Keratinocyte (primary cell): Measurements from ENCODE around the gene OR6B2. TPM values are rescaled to one million over a fixed set of nuclear protein-coding genes. Genes with fewer than 3 reads are reported as not detected.

Source experiments
- DNase-seq: peaks from one replicate; pipeline ENCODE4 v3.0.0-alpha.2; 2011; ENCODE audit warnings: low read depth, missing footprints, low spot score
- FAIRE-seq: peaks from 2 replicates; lab custom pipeline; 2011; peaks lifted over from hg19 to GRCh38; lab: Jason Lieb, UNC
- H2AFZ ChIP-seq: 2 replicates; pipeline ENCODE4 v1.6.0; 2012; ENCODE audit warnings: low read length, control low read depth, inconsistent platforms; ENCODE audit not compliant: control insufficient read depth
- H3K27ac ChIP-seq: 2 replicates; pipeline ENCODE4 v1.5.1; 2011; ENCODE audit warnings: low read length; ENCODE audit not compliant: control insufficient read depth, insufficient read depth
- H3K27me3 ChIP-seq: 3 replicates; pipeline ENCODE4 v1.6.0; 2011; ENCODE audit warnings: low read length; ENCODE audit not compliant: control insufficient read depth, insufficient read depth; ENCODE audit errors: extremely low read depth
- H3K36me3 ChIP-seq, 2 experiments: 2 replicates in 1 of 2; 3 replicates in 1 of 2; pipeline ENCODE4 v1.5.1; 2011; ENCODE audit warnings: low read length in 2 of 2, mild to moderate bottlenecking in 1 of 2; ENCODE audit not compliant: control insufficient read depth in 2 of 2, insufficient read depth in 2 of 2; ENCODE audit errors: extremely low read depth in 1 of 2
- H3K4me1 ChIP-seq: 3 replicates; pipeline ENCODE4 v1.5.1; 2011; ENCODE audit warnings: low read length; ENCODE audit not compliant: control insufficient read depth, insufficient read depth; ENCODE audit errors: extremely low read depth
- H3K4me2 ChIP-seq: 3 replicates; pipeline ENCODE4 v1.6.0; 2011; ENCODE audit warnings: low read depth, low read length; ENCODE audit not compliant: control insufficient read depth, insufficient read depth; ENCODE audit errors: extremely low read depth
- H3K4me3 ChIP-seq, 3 experiments: fragments of 200-600 bp in 1 of 3; sonication (generic) in 1 of 3; 2 replicates in 2 of 3; 3 replicates in 1 of 3; pipeline ENCODE4 v1.5.1; 2011 to 2016; ENCODE audit warnings: low read length in 3 of 3, mild to moderate bottlenecking in 3 of 3, control low read depth in 2 of 3, inconsistent platforms in 1 of 3, low read depth in 1 of 3, mixed read lengths in 1 of 3, mixed run types in 1 of 3, moderate library complexity in 1 of 3; ENCODE audit not compliant: control insufficient read depth in 2 of 3, insufficient read depth in 2 of 3; ENCODE audit errors: extremely low read depth in 1 of 3
- H3K79me2 ChIP-seq: 2 replicates; pipeline ENCODE4 v1.6.0; 2012; ENCODE audit warnings: low read length; ENCODE audit not compliant: control insufficient read depth, insufficient read depth
- H3K9ac ChIP-seq: 3 replicates; pipeline ENCODE4 v1.6.0; 2011; ENCODE audit warnings: low read length; ENCODE audit not compliant: control insufficient read depth, insufficient read depth; ENCODE audit errors: extremely low read depth
- H3K9me1 ChIP-seq: 3 replicates; pipeline ENCODE4 v1.6.0; 2011; ENCODE audit warnings: low read length; ENCODE audit not compliant: control insufficient read depth, insufficient read depth; ENCODE audit errors: extremely low read depth
- H3K9me3 ChIP-seq: 2 replicates; pipeline ENCODE4 v1.5.1; 2012; ENCODE audit warnings: low read depth, low read length; ENCODE audit not compliant: control insufficient read depth
- H4K20me1 ChIP-seq: 3 replicates; pipeline ENCODE4 v1.6.0; 2011; ENCODE audit warnings: low read length; ENCODE audit not compliant: control insufficient read depth, insufficient read depth; ENCODE audit errors: extremely low read depth
- CTCF ChIP-seq, 3 experiments: IDR thresholded peaks in 1 of 3; conservative IDR thresholded peaks in 1 of 3; optimal IDR thresholded peaks in 1 of 3; 2 replicates in 2 of 3; 3 replicates in 1 of 3; pipeline versions ENCODE3 to v1.5.1; 2011; ENCODE audit warnings: low read length in 3 of 3, mild to moderate bottlenecking in 3 of 3, moderate library complexity in 2 of 3, control low read depth in 1 of 3, inconsistent platforms in 1 of 3; ENCODE audit not compliant: insufficient read depth in 2 of 3; ENCODE audit errors: extremely low read depth in 1 of 3
- EZH2 ChIP-seq: IDR thresholded peaks from one replicate; pipeline ENCODE4 v1.6.1; 2012; ENCODE audit warnings: inconsistent platforms, mild to moderate bottlenecking, low read length, moderate library complexity
- dilution Hi-C: fragments of 300-500 bp; cut with MboI; formaldehyde crosslinking; loops from one replicate; pipeline ENCODE4 v1.7.0; 2020; ENCODE audit warnings: low sequenced_read_pairs; ENCODE audit not compliant: extremely low pct_ligation_motif_present
- polyA plus RNA-seq, 5 experiments: library from polyadenylated mRNA; depleted of rRNA in 3 of 5; stranded (reverse) in 3 of 5; stranded (forward) in 1 of 5; unstranded in 1 of 5; fragments of >200 nt; gene quantifications; 1 replicate in 1 of 5; 2 replicates in 3 of 5; 3 replicates in 1 of 5; pipeline versions ENCODE4 v1.2.1 to v1.2.3, GENCODE V29; 2011 to 2012; ENCODE audit warnings: missing spikeins in 2 of 5, low read depth in 1 of 5, low replicate concordance in 1 of 5

Gene OR6B2
- polyA plus RNA-seq, 1 donor (not counting 4 experiments of a cell fraction or from before 2014, with no cell fraction given) = not detected

- DNase-seq (no peak), FAIRE-seq (no peak)
- H3K36me3 ChIP-seq = no peaks in the 10 kb centered on the region
- dilution Hi-C loops = no loop called here
- H3K9ac ChIP-seq = no peak overlapping the region
- no peaks in the 10 kb centered on the region for H3K79me2 ChIP-seq
- peaks cover 21% of the 10 kb centered on the region for H3K27me3 ChIP-seq
- no peak overlapping the region for H3K4me2 ChIP-seq
- no peak for TF ChIP-seq EZH2
- TF ChIP-seq CTCF (optimal IDR thresholded peaks at IDR 0.05 in 1 of 3, IDR thresholded peaks at IDR 0.05 in 1 of 3, conservative IDR thresholded peaks at IDR 0.05 in 1 of 3; ENCODE audit: extremely low read depth in 1 of 3, insufficient read depth in 2 of 3, low read length in 3 of 3) = no peak
- H4K20me1 ChIP-seq = no peaks in the 10 kb centered on the region
- H3K4me1 ChIP-seq = no peaks in the 10 kb centered on the region
- H3K9me3 ChIP-seq = no peaks in the 10 kb centered on the region
- no peak overlapping the region for H3K27ac ChIP-seq
- no peak overlapping the region for H3K4me3 ChIP-seq
- no peak overlapping the region for H2AFZ ChIP-seq
- no peaks in the 10 kb centered on the region for H3K9me1 ChIP-seq
Observed at GRCh38 chr2:240043279-240043989, 13.2 kb upstream of the OR6B2 start.

- TF ChIP-seq EZH2 (no peak), CTCF (optimal IDR thresholded peaks at IDR 0.05 in 1 of 3, IDR thresholded peaks at IDR 0.05 in 1 of 3, conservative IDR thresholded peaks at IDR 0.05 in 1 of 3; ENCODE audit: extremely low read depth in 1 of 3, insufficient read depth in 2 of 3, low read length in 3 of 3) (no peak)
- Histone ChIP-seq H3K27me3 (peaks cover 21% of the 10 kb centered on the region), H3K79me2 (no peaks in the 10 kb centered on the region), H3K27ac (no peak overlapping the region), H4K20me1 (no peaks in the 10 kb centered on the region), H3K4me1 (no peaks in the 10 kb centered on the region), H3K9me1 (no peaks in the 10 kb centered on the region), H3K9ac (no peak overlapping the region), H3K9me3 (no peaks in the 10 kb centered on the region), H3K36me3 (no peaks in the 10 kb centered on the region), H3K4me3 (no peak overlapping the region), H3K4me2 (no peak overlapping the region), H2AFZ (no peak overlapping the region)
- DNase-seq = no peak
- no peak for FAIRE-seq
- dilution Hi-C loops = no loop called here
Observed at GRCh38 chr2:240042740-240043139, 12.5 kb upstream of the OR6B2 start.
